ENCODE measurements around the gene LPAR1.

Gene LPAR1

DNA sequence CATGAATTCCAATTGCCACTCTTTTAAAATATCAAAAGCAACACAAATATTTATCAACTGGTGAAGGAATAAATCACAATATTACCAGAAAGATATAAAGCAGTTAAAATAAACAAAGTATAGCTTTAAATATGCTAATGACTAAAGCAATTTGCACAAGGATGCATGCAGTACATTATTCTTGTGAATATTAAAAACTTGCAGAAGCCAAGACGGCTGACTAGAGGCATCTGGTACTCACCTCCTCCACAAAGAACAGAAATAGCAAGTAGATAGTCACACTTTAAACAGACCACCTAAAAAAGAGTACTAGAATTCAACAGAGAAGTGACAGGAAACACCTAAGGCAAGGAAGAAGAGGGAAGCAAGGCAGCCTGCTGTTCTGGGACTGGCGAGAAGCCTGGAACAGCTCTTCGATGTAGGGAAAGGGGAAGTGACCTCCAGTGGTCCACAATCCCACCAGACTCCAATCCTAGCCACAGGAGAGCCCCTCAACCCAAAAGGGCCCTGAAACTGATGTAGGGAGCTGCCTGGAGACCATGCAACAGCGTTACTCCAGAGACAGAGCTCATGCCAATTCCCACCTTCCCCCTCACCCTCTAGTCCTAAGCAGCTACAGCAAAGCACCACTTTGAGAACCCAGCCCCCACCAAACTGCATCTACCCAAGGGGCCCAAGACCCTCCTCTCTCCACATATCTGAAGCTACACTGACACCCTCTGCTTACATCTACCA, 86.3 kb downstream of the LPAR1 start:
- no peak for DNase-seq (ENCODE audit: low read depth)

DNA sequence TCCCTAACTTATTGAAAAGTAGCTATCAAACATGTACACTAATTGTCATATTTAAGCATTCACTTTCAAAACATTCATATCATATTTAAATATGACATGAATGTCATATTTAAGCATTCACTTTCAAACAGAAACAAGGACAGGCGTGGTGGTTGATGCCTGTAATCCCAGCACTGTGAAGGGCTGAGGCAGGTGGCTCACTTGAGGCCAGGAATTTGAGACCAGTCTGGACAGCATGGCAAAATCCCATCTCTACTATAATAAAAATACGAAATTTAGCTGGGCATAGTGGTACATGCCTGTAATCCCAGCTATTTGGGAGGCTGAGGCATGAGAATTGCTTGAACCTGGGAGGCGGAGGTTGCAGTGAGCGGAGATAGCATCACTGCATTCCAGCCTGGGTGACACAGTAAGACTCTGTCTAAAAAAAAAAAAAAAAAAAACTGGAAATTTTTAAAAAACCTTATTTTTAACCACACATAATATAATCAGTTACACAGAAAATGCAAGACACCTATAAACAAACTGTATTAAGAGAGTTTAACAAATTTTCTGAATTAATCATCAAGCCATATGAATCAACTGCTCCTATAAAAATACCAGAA, 88.1 kb downstream of the LPAR1 start:
- DNase-seq (ENCODE audit: low read depth): peak; percentile 21

DNA sequence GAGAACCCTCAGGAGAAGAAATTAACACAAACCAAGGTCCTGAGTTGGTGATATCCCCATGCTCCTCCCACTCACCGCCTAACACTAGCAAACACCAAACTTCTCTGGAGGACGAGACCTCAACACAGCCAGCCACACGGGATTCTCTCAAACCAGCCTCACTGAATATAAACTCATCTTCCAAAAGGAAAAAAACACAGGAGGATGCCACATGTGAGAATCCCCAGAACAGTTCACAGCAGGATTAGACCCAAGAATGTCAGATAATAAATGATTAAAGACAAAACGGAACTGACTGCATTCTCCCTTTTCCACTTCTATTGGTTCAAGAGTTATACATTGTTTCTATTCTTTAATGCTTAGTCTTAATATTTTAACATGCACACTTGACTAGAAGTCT, 89.2 kb downstream of the LPAR1 start:
- DNase-seq (ENCODE audit: low read depth): peak; percentile 59

DNA sequence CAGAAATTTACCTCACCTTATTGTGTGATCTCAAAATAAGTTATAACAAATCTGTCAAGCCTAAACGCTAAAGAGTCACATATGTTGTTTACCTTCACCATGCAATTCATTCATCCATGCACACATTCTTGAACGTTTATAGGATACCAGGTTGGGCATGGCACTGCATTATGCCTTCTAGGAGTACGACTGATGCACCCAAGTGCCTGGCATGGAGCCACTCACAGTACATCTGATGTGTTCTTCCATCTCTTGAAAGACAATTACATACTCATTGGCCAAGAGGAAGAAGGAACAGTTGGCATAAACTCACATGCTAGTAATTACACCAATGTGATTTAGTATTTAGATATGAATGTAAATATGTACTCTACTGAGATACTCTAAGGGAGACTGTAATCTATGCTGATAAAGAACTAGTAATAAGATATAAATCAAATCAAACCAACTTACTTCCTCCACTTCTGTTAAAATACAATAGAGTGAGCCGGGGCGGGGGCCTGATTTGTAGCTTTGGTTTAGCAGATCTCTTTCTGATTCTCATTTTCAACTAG, 90.7 kb downstream of the LPAR1 start:
- peak; percentile 11 for DNase-seq (ENCODE audit: low read depth)

DNA sequence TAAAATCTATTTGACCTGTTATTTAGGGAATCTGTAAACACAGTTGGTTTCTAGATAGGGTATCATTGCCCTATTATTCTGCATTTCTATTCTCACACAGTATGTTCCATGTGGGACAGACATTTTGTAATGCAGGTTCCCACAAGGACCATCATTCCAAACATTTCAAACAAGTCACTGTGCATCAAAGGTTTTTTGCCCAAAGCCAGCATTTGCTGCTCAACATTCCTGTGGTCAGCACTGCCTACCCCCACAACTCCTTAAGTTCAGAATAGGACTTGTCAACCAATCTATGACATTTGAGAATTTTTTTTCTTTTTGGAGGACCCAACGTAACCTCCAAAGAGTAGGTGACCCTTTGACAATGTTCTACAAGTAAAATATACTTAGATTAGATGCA, 95.7 kb downstream of the LPAR1 start:
- DNase-seq (ENCODE audit: low read depth): peak; percentile 71

DNA sequence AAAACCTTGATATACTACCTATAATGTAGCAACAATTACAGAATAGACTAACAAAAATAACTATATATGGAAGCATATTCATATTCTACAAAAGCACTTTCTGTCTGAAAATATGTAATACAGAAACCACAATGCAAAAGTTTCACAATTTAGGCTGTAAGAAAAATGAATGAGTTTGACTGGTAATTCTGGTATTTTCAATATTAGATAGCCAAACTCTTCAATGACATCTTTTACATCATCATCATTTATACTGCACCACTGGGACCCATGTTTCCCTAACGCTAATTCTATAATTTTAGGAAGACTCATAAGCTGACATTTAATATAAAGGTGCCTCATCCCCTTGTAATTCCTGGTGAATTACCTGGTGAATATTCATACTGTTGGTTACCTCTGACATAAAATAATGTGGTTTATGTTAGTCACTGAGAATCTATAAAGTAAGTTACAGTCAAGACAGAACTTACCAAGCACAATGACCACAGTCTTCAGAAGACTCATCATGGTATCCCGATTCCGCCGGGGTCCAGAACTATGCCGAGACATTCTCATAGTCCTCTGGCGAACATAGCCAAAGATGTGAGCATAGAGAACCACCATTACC, 97.2 kb downstream of the LPAR1 start:
- peak; percentile 16 for DNase-seq (ENCODE audit: low read depth)

DNA sequence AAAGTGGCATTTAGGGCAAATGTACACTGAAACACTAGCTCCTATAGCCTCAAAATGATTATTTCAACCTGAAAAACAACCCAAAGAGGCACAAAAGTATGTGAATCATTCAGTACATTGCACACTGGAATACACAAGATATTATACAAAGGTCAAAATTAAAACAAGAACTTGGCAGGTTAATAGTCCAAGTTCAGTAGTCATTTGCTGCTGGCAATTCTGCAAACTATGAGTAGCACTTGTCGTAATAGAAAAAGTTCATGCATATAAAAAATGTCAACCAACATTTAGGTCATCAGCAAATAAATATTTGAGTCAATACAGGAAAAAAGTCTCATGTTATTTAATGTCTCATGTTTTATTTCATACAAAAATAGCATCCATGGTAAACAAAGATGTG, 98.7 kb downstream of the LPAR1 start:
- DNase-seq (ENCODE audit: low read depth): no peak

DNA sequence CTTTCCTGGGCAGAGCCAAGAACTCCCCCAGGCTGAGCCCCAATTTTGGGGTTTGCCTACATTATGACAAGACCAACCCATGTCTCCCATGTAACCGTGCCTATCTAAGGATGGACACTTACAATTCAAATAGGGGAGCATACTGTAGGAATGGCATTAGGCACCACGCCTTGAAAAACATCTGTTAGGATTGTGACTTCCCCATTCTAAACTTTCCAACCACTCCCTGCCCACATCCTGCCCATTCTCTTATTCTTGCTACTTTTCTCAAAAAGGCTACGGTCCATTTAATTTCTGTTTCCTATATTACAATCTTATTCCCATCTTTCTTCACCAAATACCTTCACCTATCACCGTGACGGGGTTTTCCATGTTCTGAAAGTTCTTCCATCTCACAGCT, 99.2 kb downstream of the LPAR1 start:
- no peak for DNase-seq (ENCODE audit: low read depth)

DNA sequence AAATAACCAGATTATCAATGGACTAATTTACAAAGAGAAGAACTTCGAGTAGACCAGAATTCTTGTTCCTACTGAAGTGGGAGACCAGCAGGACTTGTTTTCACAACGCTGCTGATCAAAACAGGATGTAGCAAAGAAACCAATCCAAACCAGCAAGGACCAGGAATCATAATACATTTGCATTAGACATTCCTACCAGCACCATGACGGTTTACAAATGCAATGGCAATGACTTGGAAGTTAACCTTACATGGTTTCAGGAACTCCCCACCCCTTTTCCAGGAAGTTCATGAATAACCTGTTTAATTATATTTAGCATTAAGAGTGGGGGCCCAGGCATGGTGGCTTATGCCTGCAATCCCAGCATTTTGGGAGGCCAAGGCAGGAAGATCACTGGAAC, 100.0 kb downstream of the LPAR1 start:
- no peak for DNase-seq (ENCODE audit: low read depth)

DNA sequence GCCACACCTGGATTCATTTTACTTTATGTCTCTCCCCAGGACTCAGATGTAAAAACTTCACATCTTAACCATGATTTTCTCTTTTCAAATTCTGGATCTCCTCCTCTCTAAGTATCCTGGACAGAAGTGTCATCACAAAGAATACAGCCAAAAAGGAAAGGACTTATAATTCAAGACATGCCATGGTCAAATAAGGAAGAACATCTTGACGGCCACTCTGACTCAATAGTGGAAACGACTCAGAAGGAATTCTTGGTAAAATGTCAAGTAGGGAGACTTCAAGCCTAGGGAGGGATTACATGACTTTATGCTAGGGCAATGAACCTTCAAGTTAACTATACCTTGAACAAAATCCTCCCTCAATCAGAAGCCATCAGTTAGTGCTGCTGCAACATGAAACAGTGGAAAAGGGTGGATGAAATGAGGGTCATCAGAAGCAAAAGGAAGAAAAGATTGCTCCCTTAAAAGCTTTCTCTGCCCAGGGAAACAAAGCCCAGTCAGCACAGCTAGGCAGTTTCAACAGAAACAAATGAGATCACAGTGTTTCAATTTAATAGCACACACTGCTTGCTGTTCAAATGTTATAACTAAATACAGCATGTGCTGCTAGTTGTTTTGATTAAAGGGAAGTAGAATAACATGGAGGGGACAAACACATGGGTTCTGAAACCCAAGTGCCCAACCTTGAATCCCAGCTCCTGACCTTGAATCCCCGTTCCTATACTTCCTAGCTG, 101.4 kb downstream of the LPAR1 start:
- peak; percentile 39 for DNase-seq (ENCODE audit: low read depth)

DNA sequence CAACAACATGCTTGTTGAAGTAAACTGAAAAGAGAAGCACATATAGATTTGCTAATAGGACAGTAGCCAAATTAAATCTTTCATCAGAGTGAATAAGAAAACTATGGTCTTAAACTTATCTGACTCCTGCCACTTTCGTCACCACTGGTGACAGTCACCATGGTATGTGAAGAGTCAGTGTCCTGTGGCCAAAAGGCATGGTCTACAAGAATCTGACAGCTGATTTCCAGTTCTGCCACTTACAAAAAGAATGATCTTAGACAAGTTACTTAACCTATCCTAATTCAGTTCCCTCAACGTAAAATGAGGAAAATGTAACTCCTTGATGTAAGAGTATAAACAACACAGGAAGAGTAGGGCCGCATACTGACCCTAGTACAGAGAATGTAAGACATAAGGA, 102.0 kb downstream of the LPAR1 start:
- DNase-seq (ENCODE audit: low read depth): no peak

DNA sequence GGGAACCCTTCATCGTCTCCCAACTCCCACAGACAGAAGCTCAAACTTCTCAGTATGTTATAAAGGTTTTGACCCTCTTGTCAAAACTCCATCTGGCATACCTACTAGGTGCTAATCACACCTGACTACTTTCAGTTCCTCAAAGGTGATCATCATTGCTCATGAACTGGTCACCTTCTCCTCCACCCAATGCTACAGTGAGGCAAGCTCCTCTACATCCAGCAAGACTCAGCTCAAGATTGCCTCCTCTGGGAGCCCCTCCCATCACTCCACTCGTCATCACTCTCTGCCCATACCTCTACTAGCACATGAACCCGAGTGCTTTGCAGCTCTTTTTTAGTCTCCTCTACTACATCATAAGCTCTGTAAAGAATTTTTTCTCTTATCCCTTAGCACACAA, 102.4 kb downstream of the LPAR1 start:
- DNase-seq (ENCODE audit: low read depth): no peak

DNA sequence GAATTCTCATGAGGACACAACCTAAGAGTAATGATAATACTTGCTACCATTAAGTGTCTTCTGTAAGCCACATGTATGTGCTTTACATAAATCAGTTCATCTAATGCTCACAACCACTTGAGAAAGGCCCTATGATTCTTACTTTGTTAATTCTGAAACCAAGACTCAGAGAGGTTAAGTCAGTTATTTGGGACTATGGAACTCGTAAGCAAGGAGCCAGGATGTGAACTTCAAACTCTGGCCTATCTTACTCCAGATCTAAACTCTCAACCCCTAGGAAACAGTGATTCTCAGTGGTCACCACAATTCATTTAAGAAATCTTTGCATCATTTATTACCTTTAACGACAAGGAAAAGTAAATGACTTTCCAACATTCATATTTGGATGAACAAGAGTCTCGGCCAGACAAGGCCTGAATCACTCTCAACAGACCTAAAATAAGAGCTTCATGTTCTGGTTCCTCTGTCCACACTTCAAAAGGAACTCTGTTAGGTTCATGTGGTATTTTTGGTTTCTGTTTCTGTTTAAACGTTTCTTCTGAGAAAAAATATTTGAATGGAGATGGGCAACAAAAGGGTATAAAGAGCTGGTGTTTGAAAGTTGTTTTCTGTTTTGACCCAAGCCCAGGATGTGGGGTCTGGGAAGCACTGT, 104.8 kb downstream of the LPAR1 start:
- DNase-seq (ENCODE audit: low read depth): no peak

DNA sequence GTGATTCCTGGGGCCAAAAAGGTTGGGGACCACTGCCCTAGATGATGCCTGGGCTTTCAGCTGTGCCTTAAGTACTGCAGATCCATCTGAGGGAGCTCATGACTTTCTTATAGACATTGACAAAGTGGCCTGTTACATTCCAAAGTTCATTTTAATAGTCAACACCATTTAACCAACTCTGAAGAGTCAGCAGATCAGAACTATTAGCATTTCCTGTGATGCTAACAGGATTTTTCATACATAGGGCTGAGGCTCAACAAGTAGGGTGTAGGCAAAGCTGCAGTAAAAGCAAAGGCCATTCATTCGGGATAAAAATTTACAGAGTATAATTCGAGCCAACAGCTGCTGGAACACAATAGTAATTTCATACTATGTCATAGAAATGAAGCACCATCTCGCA, 105.4 kb downstream of the LPAR1 start:
- no peak for DNase-seq (ENCODE audit: low read depth)

DNA sequence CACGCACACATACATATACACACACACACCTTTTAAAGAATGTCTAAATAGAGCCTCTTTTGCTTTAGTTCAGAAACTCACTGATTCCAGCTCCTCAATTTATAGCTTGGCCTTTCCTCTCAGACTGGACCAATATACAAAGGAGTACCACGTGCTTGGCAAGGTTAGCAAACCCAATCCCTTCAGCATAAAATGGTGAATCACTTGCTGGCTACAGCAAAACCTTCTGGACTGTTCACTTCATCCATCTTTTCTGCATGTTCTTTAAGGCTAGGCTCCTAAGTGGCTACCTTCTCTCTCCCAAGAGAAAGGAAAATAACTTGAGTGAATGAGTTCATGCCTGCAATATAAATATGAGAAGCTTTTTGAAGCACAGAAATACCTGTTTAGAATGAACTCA, 109.7 kb downstream of the LPAR1 start:
- DNase-seq (ENCODE audit: low read depth): no peak

DNA sequence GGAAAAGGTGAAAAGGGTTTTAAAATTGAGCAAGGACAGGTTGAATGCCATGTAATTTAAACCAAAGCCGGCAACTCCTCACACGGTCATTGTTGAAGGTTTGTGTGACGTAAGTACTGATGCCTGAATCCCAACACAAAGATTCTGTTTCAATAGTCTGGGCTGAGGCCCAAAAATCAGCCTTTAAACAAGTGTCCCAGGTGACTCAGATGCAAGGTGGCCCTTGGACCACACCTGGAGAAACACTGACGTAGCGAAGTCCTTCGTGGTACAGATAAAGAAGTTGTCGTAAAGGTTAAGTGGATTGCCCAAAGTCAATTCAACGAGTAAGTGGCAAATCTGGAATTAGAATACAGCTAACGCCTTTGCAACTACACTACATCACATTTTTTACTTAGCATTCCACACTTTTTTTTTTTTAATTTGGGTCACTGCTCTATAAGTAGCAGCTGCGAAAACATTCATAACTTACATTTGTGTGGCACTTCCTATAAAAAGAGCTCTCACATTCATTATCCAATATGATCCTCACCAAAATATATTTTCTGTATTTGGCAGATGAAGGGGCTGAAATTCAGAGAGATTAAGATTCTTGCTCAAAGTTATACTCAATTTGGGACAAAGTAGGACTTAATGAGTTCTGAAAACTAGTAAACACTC, 111.3 kb downstream of the LPAR1 start:
- no peak for DNase-seq (ENCODE audit: low read depth)

DNA sequence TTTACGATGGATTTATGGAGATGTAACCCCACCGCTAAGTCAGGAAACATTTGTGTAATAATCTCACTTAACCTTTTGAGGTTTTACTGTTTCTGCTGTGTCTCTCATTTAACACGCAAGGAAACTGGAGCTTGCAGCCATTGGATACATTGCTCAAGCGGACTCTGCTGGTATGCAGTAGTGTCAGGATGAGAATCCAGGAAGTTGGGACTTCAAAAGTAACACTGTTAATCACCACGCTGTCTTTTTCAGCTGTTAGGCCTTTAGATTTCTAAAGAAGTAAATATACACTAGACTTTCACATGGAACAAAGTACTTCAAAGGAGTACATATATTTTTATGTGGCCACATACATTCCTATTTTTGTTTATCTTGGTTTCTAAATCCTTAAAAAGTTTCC, 114.7 kb downstream of the LPAR1 start:
- peak; percentile 86 for DNase-seq (ENCODE audit: low read depth)

DNA sequence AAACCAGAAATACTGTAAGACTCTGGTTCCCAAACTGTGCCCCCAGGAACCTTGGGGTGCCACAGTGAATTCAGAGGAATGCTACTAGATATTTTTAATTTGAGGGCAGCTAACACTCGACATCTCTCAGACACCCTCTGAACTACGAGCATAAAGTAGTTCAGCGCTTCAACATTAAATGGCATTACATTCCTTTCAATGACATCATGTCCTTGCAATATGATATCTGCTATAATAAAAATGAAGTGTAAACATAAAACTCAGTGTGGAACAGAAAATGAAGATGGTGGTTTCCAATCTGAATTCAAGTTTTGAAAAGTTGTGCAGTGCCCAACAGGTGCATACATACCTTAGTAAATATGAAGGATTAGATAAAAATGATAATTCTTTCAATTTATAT, 116.1 kb downstream of the LPAR1 start:
- DNase-seq (ENCODE audit: low read depth): no peak

DNA sequence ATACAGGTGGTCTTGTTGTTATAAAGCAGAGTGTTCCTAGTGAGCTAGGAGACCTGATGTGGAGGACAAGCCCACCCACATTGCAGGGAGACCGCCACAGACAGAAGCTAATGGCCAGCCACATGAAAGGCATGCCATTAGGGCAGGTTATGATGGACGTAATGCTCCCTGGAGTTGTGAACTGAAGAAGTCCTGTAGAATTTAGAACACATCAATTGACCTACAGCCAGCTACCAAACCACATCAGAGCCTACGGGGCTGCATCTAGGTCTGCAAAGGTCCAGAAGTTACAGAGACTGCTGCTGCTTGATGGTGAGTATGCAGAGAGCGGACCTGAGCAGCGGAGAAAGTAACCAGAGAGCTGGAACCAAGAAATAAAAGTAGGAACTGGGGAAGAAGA, 116.6 kb downstream of the LPAR1 start:
- DNase-seq (ENCODE audit: low read depth): no peak

DNA sequence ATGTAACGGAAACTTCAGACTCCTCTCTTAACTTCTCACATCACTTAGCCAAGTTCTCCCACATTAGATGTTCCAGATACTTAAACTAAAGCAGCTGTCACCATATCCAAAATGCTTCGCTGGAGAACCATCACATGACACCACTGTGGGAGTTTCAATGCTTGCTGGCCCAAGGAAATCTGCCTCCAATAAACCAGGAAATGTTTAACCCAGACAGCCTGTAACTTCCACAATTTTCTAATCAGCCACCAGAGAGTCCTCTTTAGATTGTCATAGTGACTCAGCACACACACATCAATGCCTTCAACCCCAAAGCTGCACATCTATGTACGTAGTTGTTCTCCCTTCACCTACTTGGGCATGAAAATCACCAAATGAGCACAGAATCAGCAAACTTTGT, 118.7 kb downstream of the LPAR1 start:
- DNase-seq (ENCODE audit: low read depth): peak; percentile 44

DNA sequence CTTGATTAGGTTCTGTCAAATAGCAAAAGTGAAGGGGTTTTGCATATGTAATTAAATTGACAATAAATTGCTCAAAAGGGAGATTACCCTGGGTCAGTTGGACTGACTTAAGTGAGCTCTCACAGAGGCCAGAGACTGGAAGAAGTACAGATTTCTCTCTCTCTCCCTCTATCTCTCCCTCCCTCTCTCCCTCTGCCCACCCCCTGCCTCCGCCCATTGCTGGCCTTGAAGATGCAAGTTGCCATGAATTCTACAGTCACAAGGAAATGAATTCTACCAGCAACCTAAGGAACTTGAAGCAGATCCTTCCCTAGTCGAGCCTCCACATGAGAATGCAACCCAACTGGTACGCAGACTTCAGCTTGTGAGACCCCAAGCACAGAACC, 119.2 kb downstream of the LPAR1 start:
- no peak for DNase-seq (ENCODE audit: low read depth)
